NCI-H1694 (cell line): ENCODE data around the gene SURF1.
"Not testable (repeated sequence)": the region's sequence is repeated elsewhere in the genome, so short reads cannot be mapped to it uniquely, and the experiment has no call there.

ENCODE experiments used
- DNase-seq: peaks from one replicate; lab custom pipeline; 2025; lab: John Stamatoyannopoulos, UW

Gene SURF1

DNA sequence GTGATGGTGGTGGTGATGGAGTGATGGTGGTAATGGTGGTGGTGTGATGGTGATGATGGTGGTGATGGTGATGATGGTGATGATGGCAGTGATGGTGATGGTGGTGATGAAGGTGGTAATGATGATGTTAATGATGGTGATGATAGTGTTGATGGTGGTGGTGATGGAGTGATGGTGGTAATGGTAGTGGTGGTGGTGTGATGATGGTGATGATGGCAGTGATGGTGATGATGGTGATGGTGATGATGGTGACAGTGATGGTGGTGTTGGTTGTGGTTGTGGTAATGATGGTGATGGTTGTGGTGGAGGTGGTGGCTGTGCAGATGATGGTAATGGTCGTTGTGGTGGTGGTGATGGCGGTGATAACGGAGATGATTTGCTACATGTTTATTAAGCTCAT, 27.2 kb upstream of the SURF1 start:
- DNase-seq: no peak

DNA sequence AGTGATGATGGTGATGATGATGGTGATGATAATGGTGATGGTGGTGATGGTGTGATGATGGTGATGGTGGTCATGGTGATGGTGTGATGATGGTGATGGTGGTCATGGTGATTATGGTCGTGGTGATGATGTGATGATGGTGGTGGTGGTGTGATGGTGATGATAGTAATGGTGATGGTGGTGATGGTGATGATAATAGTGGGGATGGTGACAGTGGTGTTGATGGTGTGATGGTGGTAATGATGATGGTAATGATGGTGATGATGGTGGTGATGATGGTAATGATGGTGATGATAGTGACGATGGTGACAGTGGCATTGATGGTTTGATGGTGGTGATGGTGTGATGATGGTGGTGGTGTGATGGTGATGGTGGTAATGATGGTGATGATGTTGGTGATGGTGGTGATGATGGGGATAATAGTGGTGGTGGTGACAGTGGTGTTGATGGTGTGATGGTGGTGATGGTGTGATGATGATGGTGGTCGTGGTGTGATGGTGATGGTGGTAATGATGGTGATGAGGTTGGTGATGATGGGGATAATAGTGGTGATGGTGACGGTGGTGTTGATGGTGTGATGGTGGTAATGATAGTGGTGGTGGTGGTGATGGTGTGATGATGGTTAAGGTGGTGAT, 26.3 kb upstream of the SURF1 start:
- no peak for DNase-seq

DNA sequence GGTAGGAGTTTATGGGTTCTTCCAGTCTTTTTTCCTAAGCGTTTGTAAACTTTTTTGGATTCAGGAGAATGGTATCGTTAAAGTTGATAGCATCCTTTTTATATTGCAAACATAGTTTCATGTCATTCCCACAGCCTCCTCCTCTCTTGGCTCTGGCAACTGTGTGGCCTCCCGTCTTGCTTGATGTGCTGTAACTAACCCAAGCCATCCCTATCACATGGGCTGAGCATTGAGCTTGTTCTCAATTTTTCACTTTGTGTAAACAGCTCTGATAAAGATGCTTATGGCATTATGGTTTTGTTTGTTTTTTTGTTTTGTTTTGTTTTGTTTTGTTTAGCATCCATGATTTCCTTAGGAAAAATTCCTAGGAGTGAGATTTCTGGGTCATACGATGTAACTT, 24.4 kb upstream of the SURF1 start:
- DNase-seq: no peak

DNA sequence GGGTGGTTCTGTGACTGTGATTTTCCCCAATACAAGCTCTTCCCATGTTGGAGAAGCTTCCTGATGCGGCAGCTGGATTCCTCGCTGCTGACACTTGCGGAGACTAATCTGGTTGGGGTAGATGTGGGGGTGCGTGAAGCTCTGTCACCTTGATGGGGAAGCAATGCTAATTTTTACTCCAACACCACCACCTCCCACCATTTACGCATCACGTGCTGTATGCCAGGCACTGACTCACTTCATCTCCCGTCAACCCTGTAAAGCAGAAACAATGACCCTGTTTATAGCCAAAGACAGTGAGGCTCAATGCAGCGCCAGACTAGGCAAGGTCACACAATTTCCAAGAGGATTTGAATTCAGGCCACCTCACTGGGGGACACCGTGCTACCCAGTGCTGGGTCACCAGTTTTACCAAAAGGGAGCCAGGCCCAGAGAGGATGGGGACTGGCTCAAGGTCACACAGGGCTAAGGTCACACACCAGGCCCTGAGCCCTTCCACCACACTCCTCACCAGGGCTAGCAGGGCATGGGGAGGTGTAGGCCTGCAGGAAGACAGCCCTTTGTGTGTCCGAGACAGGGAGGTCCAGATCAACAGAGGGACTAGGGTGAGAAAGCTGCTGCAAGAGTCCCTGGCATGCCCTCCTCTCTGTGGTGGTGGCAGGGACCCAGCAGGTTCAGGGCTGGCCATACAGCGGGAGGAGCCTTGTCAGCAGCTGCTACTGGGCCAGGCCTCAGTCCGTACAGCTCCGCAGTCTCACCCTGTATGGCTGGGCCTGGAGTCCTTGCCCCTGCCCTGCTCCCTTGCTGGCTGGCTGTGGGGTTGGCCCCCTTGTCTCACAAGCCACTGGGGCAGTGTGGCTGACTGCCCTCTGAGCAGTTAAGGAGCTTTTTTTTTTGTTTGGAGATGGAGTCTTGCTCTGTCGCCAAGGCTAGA, 23.1 kb upstream of the SURF1 start:
- no peak for DNase-seq

DNA sequence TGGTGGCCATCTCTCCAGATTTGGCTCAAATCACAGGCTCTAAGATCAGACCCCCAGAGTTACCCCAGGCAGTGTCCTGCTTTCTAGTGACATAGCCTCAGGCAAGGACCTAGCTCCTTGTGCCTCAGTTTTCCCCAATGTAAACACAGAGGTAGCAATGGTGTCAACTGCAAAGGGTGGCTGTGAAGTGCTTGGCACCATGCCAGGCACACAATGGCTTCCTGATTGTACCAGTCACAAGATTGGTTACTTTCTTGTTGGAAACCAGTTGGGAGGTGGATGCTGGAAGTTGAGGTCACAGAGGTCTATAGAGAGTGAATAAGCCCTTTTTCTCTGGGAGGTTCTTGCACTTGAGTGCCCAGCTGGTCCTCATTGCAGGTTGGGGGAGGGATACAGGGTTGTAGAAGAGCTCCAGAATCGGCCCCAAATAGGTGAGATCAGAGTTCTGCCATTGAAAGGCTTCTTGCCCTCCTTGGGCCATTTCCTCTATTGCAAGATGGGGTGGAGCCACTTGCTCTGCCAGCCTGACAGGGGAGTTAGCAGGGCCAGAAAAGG, 22.2 kb upstream of the SURF1 start:
- no peak for DNase-seq

DNA sequence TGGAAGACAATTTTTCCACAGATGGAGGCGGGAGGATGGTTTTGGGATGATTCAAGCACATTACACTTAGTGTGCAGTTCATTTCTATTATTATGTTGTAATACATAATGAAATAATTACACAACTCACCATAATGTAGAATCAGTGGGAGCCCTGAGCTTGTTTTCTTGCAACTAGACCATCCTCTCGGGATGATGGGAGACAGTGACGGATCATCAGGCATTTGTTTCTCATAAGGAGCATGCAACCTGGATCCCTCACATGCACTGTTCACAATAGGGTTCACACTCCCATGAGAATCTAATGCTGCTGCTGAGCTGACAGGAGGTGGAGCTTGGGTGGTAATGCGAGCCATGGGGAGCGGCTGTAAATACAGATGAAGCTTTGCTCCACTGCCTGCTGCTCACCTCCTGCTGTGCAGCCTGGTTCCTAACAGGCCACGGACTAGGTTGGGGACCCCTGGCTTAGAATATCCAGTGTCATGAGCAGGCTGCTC, 21.5 kb upstream of the SURF1 start:
- peak; percentile 71 for DNase-seq

DNA sequence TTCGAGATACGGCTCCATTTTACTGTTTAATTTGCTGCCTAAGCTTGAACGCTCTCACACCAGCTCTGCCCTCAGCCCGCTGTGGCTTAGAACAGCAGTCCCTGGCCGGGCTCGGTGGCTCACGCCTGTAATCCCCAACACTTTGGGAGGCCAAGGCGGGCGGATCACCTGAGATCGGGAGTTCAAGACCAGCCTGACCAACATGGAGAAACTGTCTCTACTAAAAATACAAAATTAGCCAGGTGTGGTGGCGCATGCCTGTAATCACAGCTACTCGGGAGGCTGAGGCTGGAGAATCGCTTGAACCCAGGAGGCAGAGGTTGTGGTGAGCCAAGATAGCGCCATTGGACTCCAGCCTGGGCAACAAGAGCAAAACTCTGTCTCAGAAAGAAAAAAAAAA, 21.0 kb upstream of the SURF1 start:
- not testable (repeated sequence) for DNase-seq

DNA sequence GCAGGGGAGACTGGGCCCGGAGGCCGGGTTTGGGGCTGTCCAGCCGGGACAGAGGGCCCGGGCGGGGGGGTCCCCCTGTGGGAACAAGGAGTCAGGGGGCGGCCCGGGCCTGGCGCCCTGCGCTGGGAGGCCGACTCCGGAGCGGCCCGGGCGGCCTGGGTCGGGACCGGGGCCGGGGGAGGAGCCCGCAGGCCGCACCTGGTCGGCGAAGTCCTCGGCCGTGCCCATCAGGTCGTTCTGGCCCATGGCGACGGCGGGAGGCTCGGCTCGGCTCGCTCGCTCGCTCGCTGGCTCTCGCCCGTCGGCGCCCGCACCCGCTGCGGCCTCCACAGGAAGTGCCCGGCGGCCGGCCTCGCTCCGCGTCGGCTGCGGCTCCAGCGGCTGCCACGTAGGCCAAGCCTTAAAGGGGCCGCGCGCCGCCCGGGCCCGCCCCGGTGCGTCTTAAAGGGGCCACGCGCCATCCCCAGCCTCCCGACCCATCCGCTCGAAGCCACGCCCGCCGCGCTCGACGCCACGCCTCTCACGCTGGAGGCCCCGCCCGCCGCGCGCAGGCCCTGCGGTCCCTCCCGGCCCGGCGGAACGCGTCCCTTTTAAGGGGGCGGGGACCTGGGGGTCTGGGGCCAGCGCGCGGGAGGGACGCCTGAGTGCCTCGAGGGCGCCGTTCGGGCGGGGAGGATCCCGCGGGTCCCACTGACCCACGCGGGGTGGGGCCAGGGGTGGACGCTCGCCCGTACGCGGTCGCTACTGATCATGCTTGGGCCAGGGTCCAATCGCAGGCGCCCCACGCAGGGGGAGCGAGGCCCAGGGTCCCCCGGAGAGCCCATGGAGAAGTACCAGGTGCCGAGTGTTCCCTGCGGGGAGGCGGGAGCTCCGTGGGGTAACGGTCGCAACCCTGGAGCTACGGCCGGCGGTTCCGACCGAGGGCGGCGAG, 19.7 kb upstream of the SURF1 start, which contains the start of the genes STKLD1 and SURF4:
Gene STKLD1 (plus strand): TSS at position 643 of the 931 bp plus-strand sequence. CDS start 108 bp downstream, at position 751.
Gene SURF4 (minus strand): TSS at position 337 of the 931 bp plus-strand sequence. CDS start 91 bp downstream, at position 246.
- peak; percentile 80 for DNase-seq

DNA sequence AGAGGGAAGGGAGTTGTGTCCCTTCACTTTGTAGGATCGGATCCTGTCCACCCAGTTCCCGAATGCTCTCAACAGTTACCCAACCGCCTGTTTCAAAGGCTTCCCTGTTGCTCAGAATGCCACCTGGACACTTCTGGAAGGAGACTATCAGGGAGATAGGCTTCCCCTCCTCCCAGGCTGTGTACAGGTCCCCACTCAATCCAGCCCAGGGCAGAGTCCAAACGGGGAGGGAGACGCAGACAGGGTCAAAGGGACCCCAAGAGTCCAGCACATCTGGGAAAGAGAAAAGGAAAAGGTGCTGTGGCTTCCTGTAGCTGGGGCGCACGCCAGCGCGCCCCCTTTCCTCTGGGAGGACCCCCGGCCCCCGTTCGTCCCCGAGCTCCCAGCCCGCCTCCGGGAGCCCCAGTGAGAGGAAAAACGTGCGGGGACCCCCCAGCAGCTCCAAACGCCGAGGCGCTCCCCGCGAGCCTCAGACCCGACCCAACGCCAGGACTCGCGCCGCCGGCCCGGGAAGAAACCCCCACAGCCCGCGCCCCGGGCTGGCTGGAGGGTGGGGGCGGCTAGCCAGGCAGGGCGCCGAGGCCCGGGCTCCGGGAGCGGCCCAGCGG, 18.9 kb upstream of the SURF1 start:
- DNase-seq: no peak

DNA sequence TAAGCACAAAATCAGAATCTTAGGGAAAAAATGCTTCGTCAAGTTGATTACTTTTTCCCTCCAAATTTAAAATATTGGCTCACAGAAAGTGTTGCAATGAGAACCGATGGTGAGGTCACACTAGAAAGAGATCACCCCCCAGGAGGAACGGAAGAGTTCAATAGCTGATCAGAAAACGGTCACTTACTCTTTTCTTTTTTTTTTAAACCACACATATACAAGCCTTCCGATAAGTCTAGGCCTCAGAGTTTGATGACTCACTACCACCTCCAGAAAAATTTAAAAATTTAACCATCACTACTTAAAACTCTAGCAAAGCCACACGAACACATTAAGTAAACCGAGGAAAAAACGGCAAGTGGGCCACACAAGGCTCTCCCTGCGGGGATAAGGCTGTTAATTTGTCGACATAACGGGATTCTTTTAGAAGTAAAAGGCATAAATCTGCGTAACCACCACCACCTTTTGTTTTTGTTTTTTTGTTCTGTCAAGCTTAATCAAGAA, 18.4 kb upstream of the SURF1 start:
- no peak for DNase-seq

DNA sequence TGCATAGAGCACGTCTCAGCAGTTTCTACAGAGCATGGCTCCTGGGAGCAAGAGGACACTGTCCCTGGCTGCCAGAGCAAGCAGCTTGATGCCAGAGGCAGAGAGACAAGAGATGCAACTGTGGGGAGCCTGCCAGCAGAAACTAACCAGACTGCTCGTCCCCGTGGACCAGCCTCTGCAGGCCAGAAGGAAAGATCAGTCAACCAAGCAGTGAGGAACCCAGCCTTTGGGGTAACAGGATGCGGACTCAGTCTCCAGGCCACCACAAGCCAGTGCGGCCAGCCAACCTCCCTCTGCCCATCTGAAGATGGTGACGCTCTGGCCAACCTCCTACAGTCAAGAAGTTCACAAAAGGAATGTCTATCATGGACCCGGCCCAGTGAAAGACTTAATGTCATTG, 15.9 kb upstream of the SURF1 start:
- DNase-seq: no peak

DNA sequence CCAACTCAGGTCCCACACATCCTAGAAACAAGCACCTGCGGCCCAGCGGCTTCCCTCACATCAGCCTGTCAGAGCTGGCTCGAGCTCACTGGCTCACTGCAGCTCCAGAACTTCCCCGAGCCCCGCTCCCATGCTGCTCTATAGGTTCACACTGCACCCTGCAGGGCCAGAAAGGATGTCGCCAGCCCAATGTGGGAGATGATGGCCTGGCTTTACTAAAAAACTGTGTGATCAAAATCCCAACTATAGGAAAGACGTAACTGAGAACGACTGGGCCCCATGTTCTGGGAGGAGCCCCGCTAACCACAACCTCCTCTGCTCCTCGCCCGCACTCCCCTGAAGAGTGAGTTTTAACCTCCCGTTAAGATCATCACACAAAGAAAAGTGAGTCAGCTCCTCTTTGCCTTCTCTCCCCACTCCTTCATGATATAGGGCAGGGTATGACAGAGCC, 15.0 kb upstream of the SURF1 start:
- DNase-seq: no peak

DNA sequence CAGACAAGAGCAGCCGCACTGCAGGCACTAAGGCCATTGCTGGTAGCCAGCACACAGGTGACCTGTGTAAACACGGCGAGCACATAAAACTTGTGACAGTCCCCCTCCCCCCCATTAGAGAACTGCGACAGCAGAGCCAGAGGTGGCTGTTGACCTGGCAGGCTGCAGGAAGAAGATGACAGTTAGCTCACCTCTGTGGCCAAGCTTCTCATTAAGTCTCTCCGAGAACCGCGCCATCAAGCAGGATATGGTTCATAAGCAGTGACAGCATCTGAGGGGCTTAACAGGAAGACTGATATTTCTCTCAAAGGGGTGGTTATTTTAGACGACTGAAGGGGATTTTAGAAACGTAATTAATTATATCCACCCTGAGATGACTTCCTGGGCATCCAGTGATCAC, 14.4 kb upstream of the SURF1 start:
- DNase-seq: no peak

DNA sequence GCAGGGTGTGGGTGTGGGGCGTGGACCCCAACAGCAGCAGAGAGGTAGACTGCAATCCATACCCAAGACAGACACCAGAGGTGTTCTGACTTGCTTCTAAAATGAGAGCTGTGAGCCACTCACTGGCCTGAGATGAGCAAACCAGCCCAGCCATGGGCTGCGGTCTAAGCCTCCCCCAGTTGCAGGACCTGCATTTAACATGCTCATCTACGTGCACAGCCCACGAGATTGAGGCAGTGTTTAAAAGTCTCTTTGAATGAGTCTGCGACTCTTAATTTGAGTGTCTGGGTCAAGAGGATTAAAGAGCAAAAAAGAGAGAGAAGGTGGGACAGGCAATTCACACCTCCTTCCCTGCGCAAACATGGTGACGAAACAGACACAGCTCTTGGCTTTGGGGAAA, 13.6 kb upstream of the SURF1 start:
- DNase-seq: no peak

DNA sequence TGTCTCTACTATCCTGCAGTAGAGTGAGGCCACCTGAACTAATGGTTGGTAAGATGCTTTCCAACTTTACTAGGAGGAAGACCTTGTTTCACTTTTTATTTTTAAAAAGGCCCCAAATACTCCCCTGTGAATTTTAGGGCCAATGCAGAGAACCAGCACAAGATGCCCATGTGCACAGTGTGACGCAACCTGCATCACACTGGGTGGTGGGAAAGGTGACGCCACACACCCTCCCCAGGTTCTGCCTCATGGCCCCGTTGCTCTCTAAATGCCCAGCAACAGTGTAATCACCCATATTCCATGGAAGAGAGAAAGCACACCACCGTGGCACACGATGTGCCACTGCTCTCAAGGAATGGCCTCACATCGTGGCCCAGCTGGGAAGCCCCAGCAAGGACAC, 13.1 kb upstream of the SURF1 start:
- DNase-seq: no peak

DNA sequence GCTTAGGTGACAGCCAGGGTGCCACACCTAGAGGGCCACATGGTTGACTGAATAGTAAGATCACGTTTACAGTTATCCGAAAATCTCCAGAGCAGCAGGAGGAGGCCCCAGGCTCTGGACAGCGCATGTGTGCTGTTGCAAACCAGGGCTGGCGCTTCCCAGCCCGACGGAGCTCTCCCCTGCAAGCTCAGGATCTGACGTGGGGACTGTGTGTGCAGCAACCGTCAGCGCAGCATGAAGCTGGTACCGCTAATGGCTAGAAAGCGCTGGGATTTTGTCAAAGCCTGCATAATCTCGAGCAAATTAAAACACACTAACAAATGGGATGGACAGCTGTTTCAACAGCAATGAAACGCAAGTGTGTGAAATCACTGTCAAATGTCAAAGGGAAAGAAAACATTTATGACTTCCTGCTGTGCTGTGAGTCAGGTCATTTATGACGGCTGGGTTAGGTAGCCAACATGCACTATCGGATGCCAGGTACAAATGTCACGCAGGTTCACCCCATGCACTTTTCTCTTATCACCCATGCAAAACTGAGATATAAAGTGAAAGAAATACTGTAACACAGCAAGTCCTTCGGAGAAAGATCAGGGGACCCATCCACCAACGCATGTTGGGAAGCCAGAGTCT, 12.1 kb upstream of the SURF1 start:
- DNase-seq: no peak

DNA sequence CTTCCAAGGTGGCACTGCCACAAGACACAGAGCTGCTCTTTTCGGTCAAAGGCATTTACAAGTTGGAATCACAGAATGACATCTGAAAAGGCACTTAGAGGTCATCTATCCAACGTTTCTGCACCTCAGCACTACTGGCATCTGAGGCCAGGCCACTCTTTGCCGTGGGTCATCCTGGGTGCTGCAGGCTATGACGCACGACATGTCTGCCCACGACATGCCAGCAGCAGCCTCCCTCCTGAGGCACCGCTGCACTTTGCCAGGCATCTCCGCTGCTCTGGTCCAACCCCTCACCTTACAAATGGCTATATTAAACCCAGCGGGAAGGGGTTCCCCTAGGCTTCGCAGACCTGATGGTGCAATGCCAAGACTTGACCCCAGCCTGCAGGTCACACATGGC, 11.5 kb upstream of the SURF1 start:
- no peak for DNase-seq

DNA sequence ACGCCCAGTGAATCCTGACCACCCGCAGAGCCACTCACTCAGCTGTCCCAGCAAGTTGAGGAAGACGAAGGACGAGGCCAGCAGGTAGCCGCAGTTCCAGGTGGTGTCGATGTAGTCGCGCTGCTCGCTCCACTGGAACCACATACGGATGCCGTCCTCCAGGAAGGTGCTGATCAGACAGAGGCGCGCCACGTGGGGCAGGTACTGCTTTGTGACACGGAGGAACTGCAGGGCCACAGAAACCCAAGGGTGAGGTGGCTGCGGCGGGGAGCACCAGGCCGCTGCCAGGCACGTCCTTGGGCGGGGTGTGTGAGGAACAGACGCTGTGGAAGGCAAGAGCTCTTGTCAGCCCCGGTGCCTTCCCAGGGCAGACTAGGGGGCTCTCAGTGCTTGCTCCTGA, 10.9 kb upstream of the SURF1 start:
- DNase-seq: no peak

DNA sequence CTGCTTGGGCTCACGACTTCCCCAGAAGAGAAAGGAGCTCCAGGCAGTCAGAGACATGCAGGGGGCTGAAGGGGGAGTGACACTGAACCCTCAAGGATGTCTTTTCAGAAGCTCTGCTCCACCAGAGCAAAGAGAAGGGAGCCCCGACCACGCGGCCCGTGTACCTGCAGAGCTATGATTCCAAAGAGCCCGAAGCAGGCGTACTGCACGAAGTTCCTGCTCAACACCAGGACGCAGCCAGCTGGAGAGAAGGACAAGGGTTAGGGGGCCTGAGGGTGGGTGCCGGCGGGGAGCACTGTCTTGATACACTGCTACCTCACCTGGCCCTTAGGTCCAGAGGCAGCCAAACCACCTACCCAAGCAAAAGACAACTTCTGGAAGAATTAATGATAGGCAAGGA, 10.1 kb upstream of the SURF1 start:
- no peak for DNase-seq

DNA sequence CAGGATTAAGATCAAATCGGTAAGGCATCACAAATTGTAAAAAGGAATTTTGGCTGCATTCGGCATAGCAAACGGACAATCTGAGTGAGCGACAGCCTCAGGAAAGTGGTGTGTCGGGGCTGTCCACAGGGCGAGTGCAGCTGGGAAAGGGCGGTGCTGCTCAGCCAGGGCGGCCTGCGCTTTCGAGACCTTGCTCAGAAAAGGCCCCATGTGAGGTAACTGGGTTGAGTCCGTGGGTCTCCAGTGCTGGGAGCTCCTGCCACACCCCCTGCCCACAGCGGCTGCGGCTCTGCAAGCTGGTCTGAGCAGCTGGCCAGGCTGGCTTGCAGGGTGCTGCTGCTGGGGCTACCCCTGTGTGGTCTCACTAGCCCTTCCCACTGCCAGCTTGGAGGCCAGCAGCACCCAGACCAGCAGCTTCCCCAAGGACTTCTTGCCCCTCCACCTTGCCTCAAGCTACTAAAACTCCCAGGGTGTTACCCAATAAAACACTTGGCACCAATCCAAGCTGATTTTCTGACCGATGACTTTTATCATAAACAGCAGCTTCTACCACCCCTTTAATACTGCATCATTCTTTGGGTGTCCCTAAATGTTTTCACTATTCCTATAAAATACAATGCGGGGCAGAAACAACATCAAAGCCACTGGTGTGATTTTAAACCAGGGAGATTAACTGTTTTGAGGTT, 6.2 kb upstream of the SURF1 start:
- DNase-seq: no peak
